Stimulated activated CD4-positive, alpha-beta T cell treated with anti-CD3 and anti-CD28 coated beads, Interleukin-4, amount 100 ng/mL, for 1 hour (primary cell): ENCODE measurements around the gene PLK1.
"Not testable (repeated sequence)": the region's sequence is repeated elsewhere in the genome, so short reads cannot be mapped to it uniquely, and the experiment has no call there.

Source experiments
- DNase-seq: peaks from one replicate; pipeline ENCODE4 v3.0.0-alpha.2; 2020

PLK1 gene

DNA sequence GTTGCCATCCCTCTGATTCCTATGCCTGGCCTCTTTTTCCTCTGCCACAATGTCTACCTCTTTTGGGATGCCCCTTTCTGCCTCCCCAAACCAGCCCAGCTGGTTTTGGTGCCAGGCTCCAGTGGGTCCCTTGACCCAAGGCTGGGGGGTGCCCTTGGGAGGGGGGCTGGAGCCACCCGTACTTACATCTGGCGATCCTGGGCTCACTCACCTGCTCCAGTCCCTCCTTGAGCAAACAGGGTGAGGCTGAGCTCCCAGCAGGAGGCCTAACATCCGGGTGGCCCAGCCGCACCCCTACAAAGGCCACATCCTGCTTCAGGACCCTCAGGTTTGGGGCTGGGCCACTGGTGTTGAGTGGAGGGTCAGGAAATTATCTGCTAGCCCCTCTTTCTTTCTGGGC lies 33.1 kb downstream of the PLK1 start:
- DNase-seq: no peak

DNA sequence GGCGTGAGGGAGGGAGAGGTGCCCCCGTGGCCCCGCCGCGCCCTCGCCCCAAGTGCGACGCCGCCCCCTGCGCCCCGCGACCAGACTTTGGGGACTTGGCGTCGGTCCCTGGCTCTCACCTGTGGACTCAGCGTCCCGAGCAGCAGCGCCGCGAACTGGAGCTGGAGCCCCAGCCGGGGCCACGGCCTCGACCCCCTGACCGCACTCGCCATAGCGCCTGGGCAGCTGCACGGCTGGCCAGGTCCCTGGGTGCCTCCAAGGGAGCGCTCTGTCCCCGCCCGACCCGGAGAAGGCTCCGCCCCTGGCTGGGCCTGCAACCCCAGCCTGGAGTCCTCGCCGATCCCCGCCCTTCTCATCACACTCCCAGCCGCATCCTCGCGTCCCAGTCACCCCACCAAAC lies 34.3 kb downstream of the PLK1 start, which contains the start of gene ERN2:
ERN2 (minus strand) TSS at position 247 of the 400 bp plus-strand sequence; CDS start at position 212, 35 bp downstream.
- no peak for DNase-seq

DNA sequence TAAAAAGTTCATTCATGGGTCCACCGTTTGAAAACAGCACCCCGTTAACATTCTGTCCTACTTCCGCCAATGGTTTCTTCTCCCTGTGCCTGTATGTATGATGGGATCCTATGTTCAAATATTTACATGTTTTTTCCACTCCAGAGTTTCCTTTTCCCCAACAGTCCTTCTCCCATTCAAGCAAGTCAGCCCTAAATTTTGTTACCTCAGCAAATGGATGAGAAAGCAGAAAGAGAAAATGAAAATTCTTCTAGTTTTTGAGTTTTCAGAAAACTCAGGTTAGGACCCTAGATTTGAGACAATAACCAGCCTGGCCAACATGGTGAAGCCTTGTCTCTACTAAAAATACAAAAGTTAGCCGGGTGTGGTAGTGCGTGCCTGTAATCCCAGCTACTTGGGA lies 37.8 kb downstream of the PLK1 start:
- no peak for DNase-seq

DNA sequence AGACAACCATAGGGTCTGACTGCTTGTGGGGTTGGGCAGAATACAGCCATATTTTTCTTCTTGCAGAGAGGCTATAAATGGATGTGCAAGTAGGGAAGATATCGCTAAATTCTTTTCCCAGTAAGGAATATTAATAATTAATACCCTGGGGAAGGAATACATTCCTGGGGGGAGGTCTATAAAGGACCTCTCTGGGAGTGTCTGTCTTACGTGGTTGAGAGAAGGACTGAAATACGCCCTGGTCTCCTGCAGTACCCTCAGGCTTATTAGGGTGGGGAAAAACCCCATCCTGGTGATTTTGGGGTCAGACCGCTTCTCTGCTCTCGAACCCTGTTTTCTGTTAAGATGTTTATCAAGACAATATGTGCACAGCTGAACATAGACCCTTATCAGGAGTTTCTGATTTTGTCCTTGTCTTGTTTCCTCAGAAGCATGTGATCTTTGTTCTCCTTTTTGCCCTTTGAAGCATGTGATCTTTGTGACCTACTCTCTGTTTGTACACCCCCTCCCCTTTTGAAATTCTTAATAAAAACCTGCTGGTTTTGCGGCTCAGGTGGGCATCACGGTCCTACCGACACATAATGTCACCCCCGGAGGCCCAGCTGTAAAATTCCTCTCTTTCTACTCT lies 44.0 kb downstream of the PLK1 start:
- not testable (repeated sequence) for DNase-seq

DNA sequence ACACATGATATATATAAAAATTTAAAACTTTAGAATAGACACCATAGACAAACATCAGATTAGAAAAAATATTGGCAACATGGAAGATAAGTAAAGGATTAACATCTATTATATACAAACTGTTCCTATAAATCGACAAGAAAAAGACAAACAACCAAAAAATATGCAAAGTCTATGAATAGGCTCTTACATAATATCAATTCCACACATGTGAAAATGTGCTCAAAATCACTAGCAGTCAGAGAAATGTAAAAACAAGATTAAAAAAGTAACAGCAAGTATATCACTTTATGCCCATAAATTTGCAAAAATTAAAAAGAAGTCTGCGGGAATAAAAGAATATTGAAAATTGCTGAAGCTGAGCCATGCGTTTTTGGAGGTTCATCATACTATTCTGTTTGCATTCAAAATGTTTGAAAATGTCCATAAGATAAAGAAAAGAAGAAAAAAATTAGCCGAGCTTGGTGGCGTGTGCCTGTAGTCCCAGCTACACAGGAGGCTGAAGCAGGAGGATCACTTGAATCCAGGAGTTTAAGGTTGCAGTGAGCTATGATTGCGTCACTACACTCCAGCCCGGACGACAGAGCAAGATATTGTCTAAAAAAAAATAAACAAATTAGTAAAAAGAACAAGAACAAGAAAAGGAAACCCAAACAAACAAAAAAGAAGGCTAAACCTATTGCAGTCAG lies 45.6 kb downstream of the PLK1 start:
- DNase-seq: no peak

DNA sequence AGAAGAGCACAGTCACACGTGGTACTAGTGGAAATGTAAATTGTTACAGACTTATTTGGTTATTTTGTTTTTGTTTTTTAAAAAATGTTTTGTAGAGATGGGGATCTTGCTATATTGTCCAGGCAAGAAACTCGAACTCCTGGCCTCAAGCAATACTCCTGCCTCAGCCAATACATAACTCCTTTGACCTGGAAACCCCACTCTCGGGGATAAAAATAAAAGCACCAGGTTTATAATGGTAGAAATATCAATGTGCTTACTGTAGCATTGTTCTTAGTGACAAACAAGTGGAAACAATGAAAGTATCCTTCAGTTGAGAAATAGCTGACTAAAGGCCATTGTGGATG lies 46.1 kb downstream of the PLK1 start:
- DNase-seq: no peak

DNA sequence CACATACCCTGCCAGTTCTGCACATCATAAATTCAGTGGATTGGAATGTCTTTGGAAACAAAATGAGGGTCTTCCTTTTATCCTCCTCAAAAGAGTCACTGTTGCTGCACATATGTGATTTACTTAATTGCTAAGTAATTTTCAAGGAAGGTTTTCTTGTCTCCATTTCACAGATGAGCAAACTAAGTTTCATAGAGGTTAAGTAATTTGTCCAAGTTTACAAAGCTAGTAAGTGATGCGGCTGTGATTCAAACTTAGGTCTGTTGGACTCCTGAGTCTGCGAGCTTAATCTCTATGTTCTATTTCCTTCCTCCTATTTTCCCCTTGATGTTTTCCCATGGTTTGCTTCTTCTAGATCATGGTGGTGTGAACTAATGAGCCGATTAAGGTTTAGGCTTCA lies 48.0 kb downstream of the PLK1 start:
- DNase-seq: no peak

DNA sequence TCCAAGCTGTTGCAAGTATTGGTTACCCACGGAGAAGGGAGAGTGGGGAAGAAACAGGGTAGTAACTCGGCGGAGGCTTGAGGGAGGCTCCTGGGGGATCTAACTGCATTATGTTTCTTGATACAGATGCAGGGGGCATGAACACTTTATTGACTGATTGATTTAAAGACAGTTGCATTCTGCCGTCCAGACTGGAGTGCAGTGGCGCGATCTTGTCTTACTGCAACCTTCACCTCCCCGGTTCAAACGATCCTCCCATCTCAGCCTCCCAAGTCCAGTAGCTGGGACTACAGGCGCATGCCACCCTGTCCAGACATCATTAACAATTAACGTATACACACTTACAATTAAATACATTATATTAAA lies 49.4 kb downstream of the PLK1 start:
- no peak for DNase-seq

DNA sequence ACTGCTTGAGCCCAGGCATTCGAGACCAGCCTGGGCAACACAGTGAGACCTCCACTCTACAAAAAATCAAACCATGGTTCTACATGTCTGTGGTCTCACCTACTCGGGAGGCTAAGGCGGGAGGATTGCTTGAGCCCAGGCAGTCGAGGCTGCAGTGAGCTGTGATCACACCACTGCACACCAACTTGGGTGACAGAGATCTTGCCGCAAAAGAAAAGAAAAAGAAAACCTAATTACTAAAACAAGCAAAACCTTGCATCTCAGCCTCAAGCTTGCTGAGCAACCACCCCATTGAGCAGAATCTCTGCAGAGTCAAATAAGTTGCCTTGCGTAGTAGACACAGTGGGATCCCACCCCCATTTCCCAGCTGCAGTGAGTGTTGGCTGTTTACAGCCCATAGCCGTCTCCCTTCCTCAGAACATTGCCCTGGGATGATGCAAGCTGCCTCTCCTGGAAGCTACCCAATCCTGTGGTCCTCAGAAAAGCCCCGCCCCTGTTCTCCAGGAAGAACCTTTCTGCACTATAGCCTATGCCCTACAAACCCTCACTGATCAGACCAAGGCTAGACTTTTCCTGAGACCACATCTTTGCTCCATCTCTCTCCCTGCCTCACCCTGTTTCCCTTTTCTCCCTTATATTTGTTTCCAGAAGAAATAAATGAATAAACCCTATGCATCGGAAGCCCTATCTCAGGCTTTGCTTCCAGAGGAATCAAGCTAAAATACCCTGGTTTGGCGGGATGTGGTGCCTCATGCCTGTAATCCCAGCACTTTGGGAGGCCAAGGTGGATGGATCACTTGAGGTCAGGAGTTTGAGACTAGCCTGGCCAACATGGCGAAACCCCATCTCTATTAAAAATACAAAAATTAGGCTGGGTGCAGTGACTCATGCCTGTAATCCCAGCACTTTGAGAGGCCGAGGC lies 51.1 kb downstream of the PLK1 start:
- no peak for DNase-seq

DNA sequence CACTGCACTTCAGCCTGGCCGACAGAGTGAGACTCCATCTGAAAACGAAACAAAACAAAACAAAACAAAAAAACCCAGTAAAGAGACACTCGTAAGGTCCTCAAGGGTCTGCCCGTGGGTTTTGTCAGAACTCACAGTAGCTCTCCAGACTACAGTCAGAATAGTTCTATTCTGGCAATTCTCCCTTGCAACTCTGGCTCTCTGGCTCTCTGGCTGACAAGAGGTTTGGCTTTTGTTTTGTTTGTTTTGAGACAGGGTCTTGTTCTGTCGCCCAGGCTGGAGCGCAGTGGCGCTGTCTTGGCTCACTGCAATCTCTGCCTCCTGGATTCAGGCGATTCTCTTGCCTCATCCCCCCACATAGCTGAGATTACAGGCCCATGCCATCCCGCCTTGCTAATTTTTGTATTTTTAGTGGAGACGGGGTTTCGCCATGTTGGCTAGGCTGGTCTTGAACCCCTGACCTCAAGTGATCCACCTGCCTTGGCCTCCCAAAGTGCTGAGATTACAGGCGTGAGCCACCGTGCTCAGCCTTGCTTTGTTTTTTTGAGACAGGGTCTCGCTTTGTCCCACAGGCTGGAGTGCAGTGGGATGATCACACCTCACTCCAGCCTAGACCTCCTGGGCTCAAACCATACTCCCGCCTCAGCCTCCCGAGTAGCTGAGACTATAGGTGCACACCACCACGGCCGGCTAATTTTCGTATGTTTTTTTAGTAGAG lies 55.6 kb downstream of the PLK1 start:
- no peak for DNase-seq

DNA sequence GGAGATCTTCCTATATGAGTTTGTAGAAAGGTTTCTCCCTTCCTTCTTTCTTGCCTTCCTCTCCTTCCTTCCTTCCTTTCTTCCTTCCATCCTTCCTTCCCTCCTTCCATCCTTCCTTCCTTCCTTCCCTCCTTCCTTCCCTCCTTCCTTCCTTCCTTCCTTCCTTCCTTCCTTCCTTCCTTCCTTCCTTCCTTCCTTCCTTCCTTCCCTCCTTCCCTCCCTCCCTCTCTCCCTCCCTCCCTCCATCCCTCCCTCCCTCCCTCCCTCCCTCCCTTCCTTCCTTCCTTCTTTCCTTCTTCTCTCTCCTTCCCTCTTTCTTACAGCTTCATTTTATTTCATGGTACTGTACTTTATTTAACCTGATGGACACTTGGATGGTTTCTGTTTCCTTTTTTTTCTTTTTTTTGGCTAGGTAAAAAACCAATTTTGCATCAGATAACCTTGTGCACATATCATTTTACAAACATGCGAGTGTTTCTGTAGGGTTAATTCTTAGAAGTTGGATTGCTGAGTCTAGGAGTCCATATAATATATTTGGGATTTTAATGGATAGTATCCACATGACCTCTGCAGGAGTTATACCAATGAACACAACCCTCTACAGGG lies 58.8 kb downstream of the PLK1 start:
- DNase-seq: not testable (repeated sequence)

DNA sequence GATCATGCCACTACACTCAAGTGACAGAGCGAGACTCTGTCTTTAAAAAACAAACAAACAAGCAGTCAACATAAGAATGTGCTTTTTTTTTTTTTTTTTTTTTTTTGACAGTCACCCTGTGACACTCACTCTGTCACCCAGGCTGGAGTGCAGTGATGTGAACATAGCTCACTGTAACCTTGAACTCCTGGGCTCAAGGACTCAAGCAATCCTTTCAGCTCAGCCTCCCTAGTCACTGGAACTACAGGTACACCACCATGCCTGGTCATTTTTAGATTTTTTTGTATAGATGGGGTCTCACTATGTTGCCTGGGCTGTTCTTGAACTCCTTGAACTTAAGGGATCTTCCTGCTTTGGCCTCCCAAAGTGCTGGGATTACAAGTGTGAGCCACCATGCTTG lies 60.8 kb downstream of the PLK1 start:
- no peak for DNase-seq
